Testis (tissue), 3 donors: ENCODE results near the gene FRMD3. TPM values are rescaled to one million over a fixed set of nuclear protein-coding genes. Genes with fewer than 3 reads are reported as not detected.

Source experiments
- DNase-seq: peaks from one replicate; pipeline ENCODE4 v3.0.0-alpha.2; 2019
- H3K27ac ChIP-seq, 2 donors: fragments of 200-600 bp; sonication (generic); one replicate each; pipeline ENCODE4 v1.5.1; 2019
- H3K27me3 ChIP-seq: fragments of 200-600 bp; sonication (generic); one replicate; pipeline ENCODE4 v1.5.1; 2019
- H3K36me3 ChIP-seq: fragments of 200-600 bp; sonication (generic); one replicate; pipeline ENCODE4 v1.5.1; 2017; ENCODE audit warnings: low read depth; ENCODE audit errors: missing control alignments
- H3K4me1 ChIP-seq: fragments of 200-600 bp; sonication (generic); one replicate; pipeline ENCODE4 v1.5.1; 2019
- H3K4me3 ChIP-seq, 2 donors: fragments of 200-600 bp; sonication (generic); one replicate each; pipeline ENCODE4 v1.5.1; 2017 to 2019
- H3K9me3 ChIP-seq: fragments of 200-600 bp; sonication (generic); one replicate; pipeline ENCODE4 v1.5.1; 2017
- CTCF ChIP-seq, 3 experiments: fragments of 450-650 bp in 2 of 3; fragments of 200-600 bp in 1 of 3; sonication (generic) in 1 of 3; IDR thresholded peaks; one replicate each; pipeline ENCODE4 v1.5.1; 2016 to 2019; ENCODE audit warnings: antibody characterized with exemption in 3 of 3, mild to moderate bottlenecking in 2 of 3, moderate library complexity in 1 of 3
- POLR2A ChIP-seq: fragments of 450-650 bp; IDR thresholded peaks from one replicate; pipeline ENCODE4 v1.6.1; 2017; ENCODE audit warnings: antibody characterized with exemption, mild to moderate bottlenecking, moderate library complexity
- WGBS, 2 donors: methylation state at CpG; one replicate each; pipeline ENCODE4 v1.1.5; 2018; 5-methylcytosine and 5-hydroxymethylcytosine counted together
- intact Hi-C: fragments of 100-400 bp; cut with DNase I; formaldehyde crosslinking; loops from one replicate; pipeline ENCODE4 v1.15.1; 2023; ENCODE audit warnings: low total_unique reads
- polyA plus RNA-seq: library from polyadenylated mRNA; stranded (reverse); fragments of 350-450 nt; fragmentation: Illumina TruSeq; extraction: RNeasy Lipid Tissue Mini Kit (QIAGEN cat#74804); gene quantifications from one replicate; pipeline ENCODE4 v1.2.3, GENCODE V29; 2014; ENCODE audit warnings: low read depth, low replicate concordance; ENCODE audit not compliant: insufficient read depth
- total RNA-seq, 2 donors: library from RNA; depleted of rRNA; stranded (reverse); fragments of >200 nt; gene quantifications; one replicate each; pipeline ENCODE4 v1.2.3, GENCODE V29; 2016

Gene FRMD3
- total and polyA plus RNA-seq, 3 donors from 2014 or later = 5.5 to 16.2 (median 12.5) TPM

GRCh38 chr9:83240671-83241070 lies 297.5 kb downstream of the FRMD3 start:
- no peak for DNase-seq
- Histone ChIP-seq H3K9me3 (no peaks in the 10 kb centered on the region), H3K36me3 (no peaks in the 10 kb centered on the region), H3K4me3 (no peak overlapping the region), H3K27ac (no peak overlapping the region), H3K4me1 (no peaks in the 10 kb centered on the region), H3K27me3 (no peaks in the 10 kb centered on the region)
- 70 to 89% methylated on average over 4 of the region's 4 CpGs for WGBS, 2 donors
- TF ChIP-seq CTCF (IDR thresholded peaks at IDR 0.05) (no peak), POLR2A (no peak)
- intact Hi-C loops = no loop called here

- Histone ChIP-seq H3K9me3 (no peaks in the 10 kb centered on the region), H3K4me1 (no peaks in the 10 kb centered on the region), H3K27me3 (no peaks in the 10 kb centered on the region), H3K4me3 (no peak overlapping the region), H3K27ac (no peak overlapping the region), H3K36me3 (no peaks in the 10 kb centered on the region)
- TF ChIP-seq CTCF (IDR thresholded peaks at IDR 0.05) (no peak), POLR2A (no peak)
- intact Hi-C loops = no loop called here
- DNase-seq = no peak
These were observed 298.5 kb downstream of the FRMD3 start for GRCh38 chr9:83239747-83240146.

GRCh38 chr9:83238871-83239640 lies 299.1 kb downstream of the FRMD3 start:
- TF ChIP-seq CTCF (IDR thresholded peaks at IDR 0.05) = no peak
- no peak for TF ChIP-seq POLR2A
- no peak for DNase-seq

GRCh38 chr9:83236029-83236696 lies 302.0 kb downstream of the FRMD3 start:
- H3K27ac ChIP-seq = no peak overlapping the region
- H3K9me3 ChIP-seq = no peaks in the 10 kb centered on the region
- no peaks in the 10 kb centered on the region for H3K27me3 ChIP-seq
- H3K4me1 ChIP-seq = no peaks in the 10 kb centered on the region
- DNase-seq = no peak
- no peaks in the 10 kb centered on the region for H3K36me3 ChIP-seq
- intact Hi-C loops = no loop called here
- no peak for TF ChIP-seq POLR2A
- no peak for TF ChIP-seq CTCF (IDR thresholded peaks at IDR 0.05)
- no peak overlapping the region for H3K4me3 ChIP-seq
- 88 to 90% methylated on average over 4 of the region's 4 CpGs for WGBS, 2 donors

More at GRCh38 chr9:83238871-83239640, 299.1 kb downstream of the FRMD3 start:
- H3K4me3 ChIP-seq = no peak overlapping the region
- no peaks in the 10 kb centered on the region for H3K4me1 ChIP-seq
- H3K36me3 ChIP-seq = no peaks in the 10 kb centered on the region
- WGBS, 2 donors = 89 to 90% methylated on average over 6 of the region's 6 CpGs
- no peaks in the 10 kb centered on the region for H3K27me3 ChIP-seq
- no peaks in the 10 kb centered on the region for H3K9me3 ChIP-seq
- intact Hi-C loops = no loop called here
- no peak overlapping the region for H3K27ac ChIP-seq
